Measurements from ENCODE around the gene DIP2C. TPM values are rescaled to one million over a fixed set of nuclear protein-coding genes. Genes with fewer than 3 reads are reported as not detected.

DIP2C gene
- total RNA-seq, 1 donor from 2014 or later, result 52.6 TPM

DNA sequence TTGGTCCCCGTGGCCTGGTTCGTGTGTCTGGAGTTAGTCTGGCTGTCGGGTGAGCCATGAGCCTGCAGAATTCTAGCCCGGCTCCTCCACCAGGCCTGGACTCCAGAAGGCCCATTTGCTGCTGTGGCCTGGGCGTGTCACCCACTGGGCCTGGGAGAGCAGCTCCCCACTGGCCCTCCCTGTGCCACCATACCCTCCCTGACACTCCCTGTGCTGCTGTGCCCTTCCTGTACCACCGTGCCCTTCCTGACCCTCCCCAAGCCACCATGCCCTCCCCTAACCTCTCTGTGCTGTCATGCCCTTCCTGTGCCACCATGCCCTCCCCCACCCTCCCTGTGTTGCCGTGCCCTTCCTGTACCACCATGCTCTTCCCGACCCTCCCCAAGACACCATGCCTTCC, 39.1 kb upstream of the DIP2C start:
- Mint-ChIP-seq H3K4me1 (ENCODE audit: low read depth, unreplicated experiment) (no peaks in the 10 kb centered on the region), H3K36me3 (ENCODE audit: unreplicated experiment) (peaks cover 8% of the 10 kb centered on the region), H3K9me3 (ENCODE audit: unreplicated experiment) (peaks cover 2% of the 10 kb centered on the region), H3K27ac (ENCODE audit: unreplicated experiment) (no peak overlapping the region), H3K4me3 (ENCODE audit: unreplicated experiment) (no peak overlapping the region), H3K27me3 (ENCODE audit: unreplicated experiment) (peaks cover 3% of the 10 kb centered on the region)
- no peak for DNase-seq
- TF ChIP-seq, protein P1, sequence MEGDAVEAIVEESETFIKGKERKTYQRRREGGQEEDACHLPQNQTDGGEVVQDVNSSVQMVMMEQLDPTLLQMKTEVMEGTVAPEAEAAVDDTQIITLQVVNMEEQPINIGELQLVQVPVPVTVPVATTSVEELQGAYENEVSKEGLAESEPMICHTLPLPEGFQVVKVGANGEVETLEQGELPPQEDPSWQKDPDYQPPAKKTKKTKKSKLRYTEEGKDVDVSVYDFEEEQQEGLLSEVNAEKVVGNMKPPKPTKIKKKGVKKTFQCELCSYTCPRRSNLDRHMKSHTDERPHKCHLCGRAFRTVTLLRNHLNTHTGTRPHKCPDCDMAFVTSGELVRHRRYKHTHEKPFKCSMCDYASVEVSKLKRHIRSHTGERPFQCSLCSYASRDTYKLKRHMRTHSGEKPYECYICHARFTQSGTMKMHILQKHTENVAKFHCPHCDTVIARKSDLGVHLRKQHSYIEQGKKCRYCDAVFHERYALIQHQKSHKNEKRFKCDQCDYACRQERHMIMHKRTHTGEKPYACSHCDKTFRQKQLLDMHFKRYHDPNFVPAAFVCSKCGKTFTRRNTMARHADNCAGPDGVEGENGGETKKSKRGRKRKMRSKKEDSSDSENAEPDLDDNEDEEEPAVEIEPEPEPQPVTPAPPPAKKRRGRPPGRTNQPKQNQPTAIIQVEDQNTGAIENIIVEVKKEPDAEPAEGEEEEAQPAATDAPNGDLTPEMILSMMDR (IDR thresholded peaks at IDR 0.05; ENCODE audit: partially characterized antibody, unreplicated experiment), result no peak

DNA sequence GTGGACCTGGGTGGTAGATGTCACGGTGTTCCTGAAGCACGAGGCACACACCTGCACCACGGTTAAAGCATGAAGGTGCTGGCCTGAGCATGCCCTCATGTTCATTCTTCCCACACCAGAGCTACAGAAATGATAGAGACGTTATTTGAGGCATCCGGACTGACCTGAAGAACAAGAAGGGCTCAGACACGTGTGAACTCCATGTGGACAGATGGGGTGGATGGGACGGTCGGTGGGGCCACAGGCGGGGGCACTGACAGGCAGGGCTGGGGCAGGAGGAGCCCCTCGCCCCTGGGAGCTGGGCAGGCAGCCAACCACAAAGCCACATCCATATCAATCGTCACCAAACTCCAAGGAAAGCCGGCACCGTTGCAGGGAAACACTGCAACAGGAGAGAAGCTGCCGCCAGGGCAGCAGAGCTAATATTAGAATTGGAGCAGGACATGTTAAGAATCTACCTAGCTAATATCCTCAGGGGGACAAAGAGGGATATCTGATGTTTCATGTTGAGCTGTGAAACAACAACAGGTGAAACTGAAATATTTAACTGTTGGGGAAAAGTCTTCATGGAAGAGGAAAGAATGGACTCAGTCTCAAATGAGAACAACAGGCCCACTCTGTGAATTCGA, 37.8 kb upstream of the DIP2C start:
- H3K4me3 Mint-ChIP-seq (ENCODE audit: unreplicated experiment), result no peak overlapping the region
- TF ChIP-seq, protein P1 (IDR thresholded peaks at IDR 0.05; ENCODE audit: partially characterized antibody, unreplicated experiment), result no peak
- H3K27ac Mint-ChIP-seq (ENCODE audit: unreplicated experiment), result no peak overlapping the region

DNA sequence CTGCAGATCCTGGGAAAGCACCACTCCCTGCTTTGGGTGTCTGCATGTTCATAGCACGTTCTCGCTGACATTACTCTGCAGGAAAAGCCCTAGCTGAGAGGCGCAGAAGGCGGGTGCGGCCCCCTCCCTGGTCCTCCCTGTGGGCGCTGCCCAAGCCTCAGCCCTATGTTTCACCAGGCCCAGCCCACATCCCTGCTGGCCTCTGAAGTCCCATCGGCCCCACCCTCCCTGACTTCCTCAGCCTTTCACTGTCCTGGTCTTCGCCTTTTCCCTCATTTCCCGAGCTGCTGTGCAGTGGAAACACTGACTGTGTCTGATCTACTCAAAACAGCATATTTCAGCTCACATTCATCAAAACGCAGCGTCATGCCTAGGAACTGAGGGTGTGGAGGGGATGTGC, 36.3 kb upstream of the DIP2C start:
- TF ChIP-seq, protein P1 (IDR thresholded peaks at IDR 0.05; ENCODE audit: partially characterized antibody, unreplicated experiment), result no peak
- no peak for DNase-seq
- peaks cover 8% of the 10 kb centered on the region for H3K27me3 Mint-ChIP-seq (ENCODE audit: unreplicated experiment)
- H3K4me1 Mint-ChIP-seq (ENCODE audit: low read depth, unreplicated experiment), result no peaks in the 10 kb centered on the region
- peaks cover 6% of the 10 kb centered on the region for H3K9me3 Mint-ChIP-seq (ENCODE audit: unreplicated experiment)
- peaks cover 11% of the 10 kb centered on the region for H3K36me3 Mint-ChIP-seq (ENCODE audit: unreplicated experiment)
- no peak overlapping the region for H3K4me3 Mint-ChIP-seq (ENCODE audit: unreplicated experiment)
- H3K27ac Mint-ChIP-seq (ENCODE audit: unreplicated experiment), result no peak overlapping the region

More for the DNA sequence above, 37.8 kb upstream of the DIP2C start:
- Mint-ChIP-seq H3K36me3 (ENCODE audit: unreplicated experiment) (peaks cover 14% of the 10 kb centered on the region), H3K4me1 (ENCODE audit: low read depth, unreplicated experiment) (no peaks in the 10 kb centered on the region), H3K9me3 (ENCODE audit: unreplicated experiment) (peaks cover 6% of the 10 kb centered on the region), H3K27me3 (ENCODE audit: unreplicated experiment) (peaks cover 7% of the 10 kb centered on the region)
- DNase-seq, result no peak

DNA sequence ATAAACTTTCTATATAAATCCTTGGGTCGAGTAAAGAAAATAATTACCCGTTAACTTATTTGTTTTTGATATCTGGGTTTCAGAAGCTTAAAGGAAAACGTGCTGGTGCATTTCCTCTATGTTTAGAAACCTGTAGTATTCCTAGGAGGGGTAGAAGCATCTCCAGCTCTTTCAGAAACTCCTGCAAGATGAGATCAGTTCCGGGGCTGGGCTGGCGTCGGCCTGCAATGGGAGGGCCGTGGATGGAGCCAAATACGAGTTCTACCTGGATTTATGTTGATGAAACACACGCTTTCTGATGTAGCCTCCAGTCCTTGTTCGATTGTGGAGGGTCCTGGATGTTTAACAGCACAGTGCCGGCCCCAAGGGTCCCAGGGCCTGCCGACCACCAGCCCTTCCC, 35.8 kb upstream of the DIP2C start:
- H3K4me1 Mint-ChIP-seq (ENCODE audit: low read depth, unreplicated experiment), result no peaks in the 10 kb centered on the region
- H3K27ac Mint-ChIP-seq (ENCODE audit: unreplicated experiment), result no peak overlapping the region
- H3K27me3 Mint-ChIP-seq (ENCODE audit: unreplicated experiment), result peaks cover 12% of the 10 kb centered on the region
- DNase-seq, result no peak
- no peak overlapping the region for H3K4me3 Mint-ChIP-seq (ENCODE audit: unreplicated experiment)
- TF ChIP-seq, protein P1 (IDR thresholded peaks at IDR 0.05; ENCODE audit: partially characterized antibody, unreplicated experiment), result no peak
- peaks cover 15% of the 10 kb centered on the region for H3K36me3 Mint-ChIP-seq (ENCODE audit: unreplicated experiment)
- peaks cover 6% of the 10 kb centered on the region for H3K9me3 Mint-ChIP-seq (ENCODE audit: unreplicated experiment)

DNA sequence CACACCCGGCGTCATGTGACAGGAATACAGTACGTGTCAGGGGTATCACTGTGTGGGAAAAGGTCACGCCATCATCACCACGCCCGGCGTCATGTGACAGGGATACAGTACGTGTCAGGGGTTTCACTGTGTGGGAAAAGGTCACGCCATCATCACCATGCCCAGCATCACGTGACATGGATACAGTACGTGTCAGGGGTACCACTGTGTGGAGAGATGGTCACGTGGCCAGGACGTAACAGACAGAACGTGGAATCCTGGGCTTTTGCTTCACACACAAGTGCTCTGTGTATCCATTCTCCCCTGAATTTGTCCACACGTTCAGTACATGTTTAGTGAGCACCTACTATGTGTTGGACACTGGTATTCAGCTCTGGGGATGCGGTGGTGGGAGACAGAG, 34.5 kb upstream of the DIP2C start:
- no peak overlapping the region for H3K27ac Mint-ChIP-seq (ENCODE audit: unreplicated experiment)
- TF ChIP-seq, protein P1 (IDR thresholded peaks at IDR 0.05; ENCODE audit: partially characterized antibody, unreplicated experiment), result no peak
- no peak overlapping the region for H3K4me3 Mint-ChIP-seq (ENCODE audit: unreplicated experiment)
- peaks cover 12% of the 10 kb centered on the region for H3K27me3 Mint-ChIP-seq (ENCODE audit: unreplicated experiment)
- DNase-seq, result no peak
- H3K9me3 Mint-ChIP-seq (ENCODE audit: unreplicated experiment), result peaks cover 6% of the 10 kb centered on the region
- H3K36me3 Mint-ChIP-seq (ENCODE audit: unreplicated experiment), result peaks cover 15% of the 10 kb centered on the region
- H3K4me1 Mint-ChIP-seq (ENCODE audit: low read depth, unreplicated experiment), result no peaks in the 10 kb centered on the region

All from glutamatergic neuron (in vitro differentiated cells).